GM18870 (cell line): Measurements from ENCODE around the gene SFXN1.

Experiments
- ATAC-seq: cut with Tn5 transposase; IDR thresholded peaks from one replicate; pipeline ENCODE4 v1.9.1; 2021; ENCODE audit warnings: moderate library complexity; ENCODE audit not compliant: unreplicated experiment

Gene SFXN1

DNA sequence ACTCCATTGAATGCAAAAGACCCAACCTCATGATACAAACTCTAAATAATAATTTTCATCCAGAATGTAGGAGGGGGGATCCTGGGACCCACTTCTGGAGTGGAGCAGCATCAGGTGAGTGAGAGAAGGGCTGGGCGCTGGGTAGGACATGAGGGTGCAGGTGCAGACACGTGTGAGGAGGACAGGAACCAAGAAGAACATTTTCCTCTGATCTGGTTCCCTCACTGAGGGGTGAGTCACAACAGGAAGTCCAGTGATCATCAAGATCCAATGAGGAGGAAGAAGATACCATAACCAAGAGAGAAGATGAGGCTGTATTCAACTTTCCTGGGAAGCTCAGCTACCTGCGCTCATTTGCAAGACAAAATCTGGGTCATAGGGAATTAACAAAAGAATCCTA lies 57.4 kb downstream of the SFXN1 start:
- ATAC-seq: no peak

DNA sequence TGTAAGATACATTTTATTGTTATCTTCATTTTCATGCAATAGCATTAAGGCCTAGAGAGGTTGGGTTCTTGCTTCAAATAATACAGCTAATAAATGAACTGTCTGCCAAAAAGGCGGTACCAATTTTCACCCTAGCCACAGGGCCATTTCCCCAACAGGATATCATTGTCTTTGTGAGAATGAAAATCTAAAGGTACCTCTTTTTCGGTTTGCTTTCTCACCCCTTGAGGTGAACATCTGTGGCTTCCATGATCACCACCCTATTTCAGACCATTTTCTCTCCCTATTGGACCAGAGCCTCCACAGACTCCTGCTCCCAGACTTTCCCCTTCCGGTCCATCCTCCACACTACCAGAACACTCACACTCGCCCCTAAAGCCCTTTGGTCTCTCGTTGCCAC lies 60.2 kb downstream of the SFXN1 start:
- ATAC-seq: no peak

DNA sequence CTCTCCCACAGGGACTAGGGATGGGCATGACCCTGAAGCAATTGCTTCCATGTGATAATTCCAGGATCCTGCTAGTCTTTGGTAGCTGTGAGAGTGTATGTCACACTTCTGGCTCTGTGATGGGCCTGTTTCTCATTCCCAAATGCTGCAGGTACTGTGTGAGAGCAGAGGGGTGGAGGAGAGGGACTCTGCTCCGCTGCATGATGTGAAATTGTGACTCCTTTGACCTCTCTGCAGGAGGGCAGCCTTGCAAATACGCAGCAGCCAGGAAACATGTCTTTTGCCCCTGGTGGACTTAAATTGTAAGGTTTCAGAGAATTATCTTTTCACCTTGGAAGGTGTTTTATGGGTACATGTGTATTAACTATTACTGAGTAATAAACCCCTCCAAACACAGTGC lies 61.6 kb downstream of the SFXN1 start:
- no peak for ATAC-seq

DNA sequence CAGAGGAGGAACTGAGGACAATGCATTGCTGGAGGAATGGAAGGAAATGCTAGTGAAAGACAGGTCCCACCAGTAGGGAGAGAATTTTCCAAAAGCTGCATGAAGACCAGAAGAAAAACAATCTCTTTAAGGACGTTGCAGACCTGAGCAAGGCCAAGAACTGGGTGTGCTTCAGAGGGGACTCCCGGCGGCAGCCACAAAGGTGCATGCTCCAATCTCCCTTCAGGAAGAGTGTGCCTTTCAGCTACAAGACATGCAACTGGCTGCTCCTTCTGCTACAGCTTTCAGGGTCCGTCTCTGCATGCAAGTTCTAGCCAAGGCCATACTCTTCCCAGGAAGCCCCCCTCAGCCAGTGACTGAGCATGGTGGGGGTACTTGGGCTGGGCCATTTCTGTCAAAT lies 62.9 kb downstream of the SFXN1 start:
- ATAC-seq: no peak

DNA sequence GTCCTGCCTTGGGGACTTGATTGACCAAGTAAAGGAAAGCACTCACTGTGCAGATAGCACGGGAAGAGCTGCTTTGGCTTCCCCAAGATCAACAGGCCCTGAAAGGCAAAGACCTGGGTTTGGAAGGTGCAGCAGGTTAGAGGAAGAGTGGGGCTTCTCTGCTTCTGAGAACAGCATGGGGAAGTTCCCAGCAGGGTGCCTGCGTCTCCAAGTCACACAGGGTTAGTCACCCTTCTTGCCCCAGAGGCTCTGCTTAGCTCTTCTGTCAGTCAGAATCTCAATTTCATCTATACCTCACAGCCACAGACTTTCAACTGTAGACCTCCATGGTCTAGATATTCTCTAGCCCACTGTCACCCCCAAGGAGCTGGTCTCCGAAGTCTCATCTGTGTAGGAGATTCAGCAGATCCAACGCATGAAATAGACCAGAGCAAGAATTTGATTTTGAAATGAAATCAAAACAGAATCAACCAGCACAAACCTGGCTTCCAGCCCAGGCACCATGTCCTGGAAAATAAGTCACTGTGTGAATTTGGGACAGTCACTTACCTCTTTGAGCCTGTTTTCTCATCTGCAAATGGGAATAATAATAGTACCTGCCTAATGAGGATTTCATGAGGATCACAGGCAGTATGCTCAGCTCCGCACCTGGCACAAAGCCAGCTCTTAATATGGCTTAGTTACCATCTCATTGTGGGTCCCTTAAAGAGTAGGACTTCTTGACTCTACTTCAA lies 64.0 kb downstream of the SFXN1 start:
- no peak for ATAC-seq

DNA sequence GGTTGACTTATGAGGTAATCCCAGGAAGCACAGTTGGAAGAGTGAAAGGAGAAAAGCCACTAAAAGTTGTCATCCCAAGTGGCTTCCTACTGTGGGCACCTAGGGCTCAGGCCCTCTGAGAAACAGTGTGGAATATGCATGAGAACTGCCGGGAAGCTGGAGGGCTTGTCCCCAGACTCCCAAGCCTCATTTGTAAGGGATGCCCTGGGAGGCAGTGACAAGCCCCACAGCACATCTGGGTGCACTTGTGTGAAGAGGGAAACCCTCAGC lies 64.5 kb downstream of the SFXN1 start:
- ATAC-seq: no peak

DNA sequence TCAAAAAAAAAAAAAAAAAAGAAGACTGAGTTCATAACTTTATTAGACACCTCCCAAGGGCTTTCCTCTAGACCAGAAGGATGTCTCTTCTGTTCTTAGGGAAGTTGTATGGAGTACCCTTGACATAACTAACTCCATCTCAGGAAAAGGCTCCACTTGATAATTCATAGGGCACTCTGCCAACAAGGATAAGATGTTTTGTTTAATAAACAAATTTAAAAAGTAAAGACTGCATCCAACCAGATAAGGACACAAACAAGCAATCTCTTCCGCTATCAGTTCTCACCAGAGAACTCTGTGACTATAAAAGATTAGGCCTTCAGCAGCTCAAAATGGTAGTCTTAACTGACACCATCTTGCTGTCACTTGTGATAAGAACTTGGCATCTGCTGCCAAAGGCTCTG lies 65.8 kb downstream of the SFXN1 start:
- ATAC-seq: no peak

DNA sequence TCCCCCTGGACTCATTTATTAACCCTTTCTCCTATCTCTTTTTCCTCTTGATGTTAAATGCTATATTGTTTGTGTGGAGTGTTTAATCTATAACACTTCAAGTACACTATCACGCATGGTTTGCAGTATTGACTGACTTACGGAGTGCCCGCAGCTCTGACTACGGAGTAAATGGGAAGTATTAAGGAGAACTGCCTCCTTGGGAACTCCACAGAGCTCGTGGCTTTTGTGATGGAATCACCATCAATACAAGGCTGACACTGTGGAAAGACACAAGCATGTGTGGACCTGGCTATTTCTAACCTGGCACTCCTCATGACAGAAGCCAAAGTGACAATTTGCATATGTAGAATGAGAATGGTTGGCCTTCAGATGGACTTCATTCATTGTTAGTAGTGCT lies 66.2 kb downstream of the SFXN1 start:
- ATAC-seq: no peak

DNA sequence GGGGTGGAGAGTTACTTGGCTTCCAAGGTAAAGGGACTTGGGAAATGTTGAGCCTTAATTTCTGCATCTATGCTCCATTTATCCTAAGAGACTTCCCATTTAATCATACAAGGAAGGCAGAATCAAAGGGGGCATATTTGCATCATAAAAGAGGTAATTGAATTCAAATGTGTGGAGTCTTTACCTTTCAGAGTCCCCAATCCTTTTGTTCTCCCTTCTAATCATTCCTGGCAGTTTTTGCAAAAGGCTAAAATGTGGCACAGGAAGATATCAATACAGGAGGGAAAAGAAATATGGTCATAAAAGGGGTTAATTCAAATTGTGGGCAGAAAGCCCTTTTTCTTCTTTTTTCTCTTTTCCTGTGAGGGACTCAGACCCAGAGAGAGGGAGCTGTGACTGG lies 69.5 kb downstream of the SFXN1 start:
- ATAC-seq: no peak

DNA sequence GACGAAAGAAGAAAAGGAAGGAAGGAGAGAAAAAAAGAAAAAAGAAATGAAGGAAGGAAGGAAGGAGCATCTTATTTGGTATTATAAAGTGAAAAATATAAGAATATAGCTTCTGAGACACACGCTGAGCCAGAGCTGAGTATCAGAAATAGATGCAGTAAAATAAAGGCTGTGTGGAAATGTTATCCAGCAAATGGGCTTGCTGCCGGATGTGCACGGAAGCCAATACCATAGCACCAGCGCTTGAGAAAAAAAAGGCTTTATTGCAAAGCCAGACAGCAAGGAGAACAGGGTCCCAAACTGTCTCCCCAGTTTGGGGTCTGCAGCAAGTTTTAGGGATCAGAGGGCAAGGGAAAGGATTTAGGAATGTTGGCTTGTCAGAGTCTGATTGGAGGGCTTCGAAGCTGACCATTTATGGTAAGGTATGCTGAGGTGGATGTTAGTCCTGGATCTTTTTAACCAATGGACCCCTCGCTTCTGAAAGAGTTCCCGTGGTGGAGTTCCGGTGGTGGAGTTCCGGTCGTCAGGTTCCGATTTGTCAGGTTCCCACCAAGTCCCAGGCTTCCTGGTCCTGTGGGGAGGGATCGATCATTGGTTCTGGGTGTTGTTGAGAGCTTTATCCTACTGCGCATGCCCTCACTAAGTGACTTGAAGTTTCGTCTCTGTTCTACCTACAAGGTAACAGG lies 70.4 kb downstream of the SFXN1 start:
- ATAC-seq: no peak

DNA sequence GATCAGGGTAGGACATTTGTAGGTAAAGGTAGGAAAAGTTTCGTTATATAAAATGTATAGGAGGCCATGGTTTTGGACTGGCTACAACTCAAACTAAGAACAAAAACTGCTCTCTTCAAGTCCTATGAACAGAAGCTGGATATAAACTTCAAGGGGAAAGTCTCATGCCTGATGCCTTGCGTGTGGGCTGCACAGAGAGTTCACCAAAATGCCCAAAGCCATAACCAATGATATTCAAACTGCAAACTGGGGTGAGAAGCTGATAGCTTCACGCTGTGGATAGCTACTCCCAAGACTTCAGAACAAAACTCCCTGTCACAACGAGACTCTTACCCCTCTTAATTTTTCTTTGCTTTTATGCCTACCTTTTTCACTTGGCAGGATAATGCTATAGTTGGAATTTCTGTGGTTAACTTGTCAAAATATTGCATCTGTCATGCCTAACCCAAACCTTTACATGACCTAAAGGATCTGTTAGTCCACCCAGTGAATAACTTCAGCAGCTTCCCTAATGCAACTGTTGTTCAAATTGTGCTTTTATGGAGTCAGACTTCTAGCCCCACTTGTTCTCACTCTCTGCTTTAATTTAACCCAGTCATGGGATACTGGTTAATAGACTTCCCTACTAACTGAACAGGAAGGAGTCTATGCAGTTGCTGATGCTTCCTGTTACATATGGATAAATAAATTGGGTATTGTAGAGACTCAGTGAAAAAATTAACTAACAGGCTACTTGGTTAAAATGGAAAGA lies 71.9 kb downstream of the SFXN1 start:
- no peak for ATAC-seq

DNA sequence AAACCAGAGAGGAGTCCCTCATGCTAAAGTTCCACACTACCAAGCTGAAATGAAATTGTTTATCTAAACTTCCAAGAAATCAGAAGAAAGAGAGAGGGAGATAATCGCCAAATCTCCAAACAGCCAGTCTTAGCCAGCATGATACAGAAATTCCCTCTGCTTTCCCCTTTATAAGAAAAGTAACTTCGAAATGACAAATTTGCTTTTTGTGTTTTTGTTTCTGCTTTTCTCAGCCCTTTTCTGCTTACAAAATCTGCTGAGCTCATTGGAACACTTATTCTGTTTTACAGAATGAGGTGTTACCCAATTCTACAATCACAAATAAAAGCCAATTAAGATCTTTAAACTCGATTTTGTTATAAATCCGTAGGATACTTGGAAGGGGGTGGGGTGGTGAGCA lies 72.9 kb downstream of the SFXN1 start:
- no peak for ATAC-seq

DNA sequence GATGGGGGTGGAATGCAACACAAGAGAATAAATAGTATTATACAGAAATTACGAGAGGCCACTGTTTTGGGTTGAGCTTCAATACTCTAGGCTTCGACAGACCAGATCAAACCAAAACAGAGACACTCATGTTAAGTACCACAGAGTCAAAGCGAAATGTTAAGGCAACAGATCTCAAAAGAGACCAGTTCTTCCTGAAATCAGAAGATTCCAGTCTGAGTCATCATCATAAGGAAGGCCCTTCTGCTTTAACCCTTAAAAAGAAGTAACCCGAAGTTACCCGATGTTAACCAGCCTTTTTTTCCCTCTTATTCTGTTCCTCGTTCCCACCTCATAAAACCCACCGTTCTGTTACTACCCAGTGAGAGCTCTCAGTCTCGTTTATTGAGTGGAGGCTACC lies 75.9 kb downstream of the SFXN1 start:
- ATAC-seq: no peak

DNA sequence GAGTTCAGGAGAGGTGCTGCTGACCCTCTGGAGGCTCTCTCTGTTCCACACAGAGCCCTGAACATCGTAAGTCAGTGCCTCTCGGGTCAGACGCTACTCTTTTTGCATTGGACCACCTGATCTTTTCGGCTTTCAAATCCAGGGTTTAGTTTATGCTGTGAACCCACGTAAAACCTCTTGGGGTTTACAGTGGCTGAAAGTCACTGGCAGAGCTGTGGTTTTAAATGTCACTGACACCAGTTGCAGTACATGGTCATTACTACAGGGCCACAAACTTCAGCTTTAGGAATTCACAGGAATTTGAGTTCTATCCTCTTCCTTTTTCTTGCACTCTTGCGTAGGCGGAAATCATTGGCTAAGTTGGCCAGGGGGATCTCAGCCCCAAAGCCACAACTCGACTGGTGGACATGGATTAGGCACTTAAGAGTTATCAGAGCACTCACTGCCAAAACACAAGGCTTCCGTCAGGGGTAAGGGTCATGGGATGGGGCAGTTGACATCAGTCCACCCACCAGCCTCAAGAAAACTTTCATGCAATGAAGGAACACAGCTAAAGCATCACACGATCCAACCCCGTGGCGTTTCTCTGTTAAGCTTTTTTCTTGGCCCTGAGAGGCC lies 76.9 kb downstream of the SFXN1 start:
- no peak for ATAC-seq

DNA sequence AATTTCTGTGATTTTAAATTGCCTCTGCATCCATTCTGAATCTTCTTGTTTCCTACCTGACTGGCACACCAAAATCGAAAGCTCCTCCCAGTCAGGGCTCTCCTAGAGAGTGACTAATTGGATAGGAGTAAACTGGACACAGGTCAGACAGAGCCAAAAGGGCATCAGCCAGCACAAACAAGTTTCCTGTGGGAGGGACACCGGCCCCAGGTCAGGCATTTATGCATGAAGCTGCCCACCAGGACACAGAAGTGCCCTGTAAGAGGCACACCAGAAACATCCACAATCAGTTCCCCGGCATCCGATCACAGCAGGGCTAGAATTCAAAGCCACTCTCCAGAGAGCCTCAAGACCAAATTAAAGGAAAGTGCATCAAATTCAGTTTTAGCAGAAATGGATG lies 78.4 kb downstream of the SFXN1 start:
- no peak for ATAC-seq

DNA sequence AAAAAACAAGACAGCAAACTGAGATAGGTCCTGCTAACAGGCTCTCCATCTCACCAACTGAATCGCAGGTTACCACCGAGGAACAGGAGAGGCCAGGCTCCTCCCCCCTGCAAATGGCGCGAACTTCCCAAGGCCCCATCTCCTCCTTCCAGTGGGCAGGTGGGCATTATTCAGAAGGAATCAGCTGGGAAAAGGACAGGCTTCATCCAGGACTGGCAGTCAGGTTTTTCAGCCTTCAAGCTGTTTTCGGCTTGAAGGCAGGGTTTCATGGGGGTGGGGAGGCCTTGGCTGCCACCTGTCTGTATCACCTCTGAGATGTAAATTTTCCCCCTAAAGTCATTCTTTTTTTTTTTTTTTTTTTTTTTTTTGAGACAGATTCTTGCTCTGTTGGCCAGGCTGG lies 79.4 kb downstream of the SFXN1 start:
- ATAC-seq: no peak

DNA sequence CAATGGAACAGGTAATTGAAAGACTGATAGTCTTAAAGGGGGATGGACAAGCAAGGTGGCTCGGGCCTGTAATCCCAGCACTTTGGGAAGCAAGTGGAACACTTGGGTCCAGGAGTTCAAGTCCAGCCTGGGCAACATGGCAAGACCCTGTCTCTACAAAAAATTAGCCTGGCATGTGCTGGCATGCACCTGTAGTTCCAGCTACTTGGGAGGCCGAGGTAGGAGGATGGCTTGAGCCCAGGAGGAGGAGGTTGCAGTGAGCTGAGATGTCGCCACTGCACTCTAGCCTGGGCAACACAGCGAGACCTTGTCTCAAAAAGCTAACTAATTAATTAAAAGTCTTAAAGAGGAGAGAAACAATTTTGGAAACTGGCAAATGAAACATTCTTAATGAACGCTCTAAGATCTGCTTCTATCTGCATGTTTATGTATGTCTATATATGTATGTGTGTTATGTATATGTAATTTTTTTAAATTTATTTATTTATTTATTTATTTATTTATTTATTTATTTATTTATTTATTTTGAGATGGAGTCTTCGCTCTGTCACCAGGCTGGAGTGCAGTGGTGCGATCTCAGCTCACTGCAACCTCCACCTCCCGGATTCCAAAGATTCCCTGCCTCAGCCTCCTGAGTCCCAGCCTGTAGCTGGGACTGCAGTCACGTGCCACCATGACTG lies 80.6 kb downstream of the SFXN1 start:
- ATAC-seq: no peak

DNA sequence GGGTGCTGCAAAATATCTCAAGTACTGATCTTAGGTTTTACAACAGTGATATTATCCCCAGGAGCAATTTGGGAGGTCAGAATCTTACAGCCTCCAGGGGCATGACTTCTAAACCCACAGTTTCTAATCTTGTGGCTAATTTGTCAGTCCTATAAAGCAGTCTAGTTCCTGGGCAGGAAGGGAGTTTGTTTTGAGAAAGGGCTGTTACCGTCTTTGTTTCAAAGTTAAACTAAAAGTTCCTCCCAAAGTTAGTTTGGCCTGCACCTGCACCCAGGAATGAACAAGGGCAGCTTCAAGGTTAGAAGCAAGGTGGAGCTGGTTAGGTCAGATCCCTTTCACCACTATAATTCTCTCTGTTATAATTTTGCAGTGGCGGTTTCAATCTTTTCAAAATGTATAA lies 81.7 kb downstream of the SFXN1 start:
- no peak for ATAC-seq

DNA sequence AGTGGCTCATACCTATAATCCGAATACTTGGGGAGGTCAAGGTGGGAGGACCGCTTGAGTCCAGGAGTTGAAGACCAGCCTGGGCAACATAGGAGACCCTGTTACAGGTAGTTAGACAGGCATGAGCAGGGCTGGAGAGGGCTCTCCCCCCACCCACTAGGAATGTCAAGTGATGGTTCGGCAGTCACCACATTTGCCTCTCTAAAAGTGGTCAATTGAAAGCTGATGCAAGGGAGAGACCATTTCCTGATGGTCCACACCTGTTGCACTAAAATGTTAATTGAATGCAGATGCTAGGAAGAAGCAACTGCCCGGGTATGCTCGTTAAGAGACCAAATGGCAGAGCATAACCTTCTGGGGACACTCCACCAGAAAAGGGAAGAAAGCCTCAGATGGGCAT lies 82.7 kb downstream of the SFXN1 start:
- ATAC-seq: no peak

DNA sequence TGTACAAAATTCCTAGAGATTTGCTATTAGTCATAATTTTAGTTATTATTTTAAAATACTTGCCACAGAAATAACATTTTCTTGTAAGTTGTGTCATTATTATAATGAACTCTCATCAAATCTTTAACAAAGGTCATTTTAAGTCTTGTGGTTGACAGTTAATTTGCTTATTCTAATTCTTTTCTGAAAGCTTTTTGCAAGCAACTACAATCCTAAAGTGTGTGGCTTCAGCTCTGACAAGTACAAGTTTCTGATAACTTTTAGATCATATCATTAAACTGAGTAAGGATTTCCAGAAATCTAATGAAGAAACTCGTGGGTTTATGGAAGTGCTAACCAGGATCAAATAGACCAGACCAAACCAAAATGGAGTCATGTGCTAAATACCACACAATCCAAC lies 86.4 kb downstream of the SFXN1 start:
- no peak for ATAC-seq

DNA sequence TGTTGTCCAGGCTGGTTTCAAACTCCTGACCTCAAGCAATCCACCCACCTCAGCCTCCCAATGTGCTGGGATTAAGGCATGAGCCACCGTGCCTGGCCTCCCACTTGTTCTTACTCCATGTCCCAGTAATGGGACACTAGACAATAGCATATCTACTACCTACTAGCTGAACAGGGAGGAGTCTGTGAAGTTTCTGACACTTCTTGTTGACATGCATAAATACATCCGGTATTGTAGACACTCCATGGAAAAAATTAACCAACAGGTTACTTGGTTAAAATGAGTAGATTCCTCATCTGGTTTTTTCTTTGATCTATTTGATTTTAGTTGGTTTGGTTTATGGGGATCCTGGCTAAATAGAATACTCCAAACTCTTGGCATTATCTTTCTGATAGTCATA lies 88.3 kb downstream of the SFXN1 start:
- no peak for ATAC-seq
